GM18498 (cell line): ENCODE measurements around the gene BRD7.

Experiments used
- ATAC-seq: cut with Tn5 transposase; IDR thresholded peaks from one replicate; pipeline ENCODE4 v1.9.1; 2021; ENCODE audit warnings: mild to moderate bottlenecking, moderate library complexity; ENCODE audit not compliant: unreplicated experiment

BRD7 gene

GRCh38 chr16:50291719-50292565, 76.8 kb downstream of the BRD7 start:
- no peak for ATAC-seq

- ATAC-seq = no peak
Observed at GRCh38 chr16:50290856-50291255, 77.9 kb downstream of the BRD7 start.

- no peak for ATAC-seq
Observed at GRCh38 chr16:50289950-50290764, 78.6 kb downstream of the BRD7 start.

- ATAC-seq = no peak
Observed at GRCh38 chr16:50288920-50289319, 79.9 kb downstream of the BRD7 start.

GRCh38 chr16:50288026-50288425, 80.8 kb downstream of the BRD7 start:
- no peak for ATAC-seq

GRCh38 chr16:50286681-50287080, 82.1 kb downstream of the BRD7 start:
- no peak for ATAC-seq

- ATAC-seq = no peak
Observed at GRCh38 chr16:50285406-50286003, 83.3 kb downstream of the BRD7 start.

- ATAC-seq = no peak
Observed at GRCh38 chr16:50284131-50284911, 84.5 kb downstream of the BRD7 start.

GRCh38 chr16:50282955-50283631, 85.7 kb downstream of the BRD7 start:
- no peak for ATAC-seq

- peak; percentile 90 for ATAC-seq
Observed at GRCh38 chr16:50282010-50282538, 86.7 kb downstream of the BRD7 start.

GRCh38 chr16:50281391-50282009, 87.3 kb downstream of the BRD7 start:
- no peak for ATAC-seq

GRCh38 chr16:50280932-50281331, 87.9 kb downstream of the BRD7 start:
- no peak for ATAC-seq

GRCh38 chr16:50279504-50279865, 89.3 kb downstream of the BRD7 start:
- ATAC-seq = no peak

GRCh38 chr16:50278251-50278650, 90.5 kb downstream of the BRD7 start:
- no peak for ATAC-seq

GRCh38 chr16:50276801-50277555, 91.8 kb downstream of the BRD7 start:
- no peak for ATAC-seq

GRCh38 chr16:50276326-50276640, 92.5 kb downstream of the BRD7 start:
- ATAC-seq = no peak

- no peak for ATAC-seq
Observed at GRCh38 chr16:50275428-50276325, 93.1 kb downstream of the BRD7 start.

- ATAC-seq = no peak
Observed at GRCh38 chr16:50275098-50275415, 93.7 kb downstream of the BRD7 start.
